ENCODE measurements around the gene CUEDC1.

CUEDC1 gene

DNA sequence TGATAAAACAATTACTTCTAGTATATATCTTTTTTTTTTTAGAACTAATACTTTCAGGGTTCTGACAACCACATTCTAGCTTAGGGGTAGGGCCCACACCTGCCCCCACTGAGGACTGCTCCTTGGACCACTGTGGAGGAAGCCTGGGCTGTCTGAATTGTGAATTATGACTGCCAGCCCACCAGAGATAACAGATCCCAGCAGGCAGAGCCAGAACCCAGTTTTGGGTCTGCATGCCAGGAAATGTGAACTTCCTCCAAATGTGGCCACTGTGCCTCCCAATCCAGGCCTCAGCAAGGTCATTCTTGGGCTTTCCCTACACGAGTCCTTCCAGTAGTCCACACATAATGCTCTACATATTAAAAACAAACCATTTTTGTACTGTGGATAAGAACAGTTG lies 16.9 kb upstream of the CUEDC1 start:
- H3K9me3 Mint-ChIP-seq = no peaks in the 10 kb centered on the region
- H3K27ac Mint-ChIP-seq = no peak overlapping the region
- peaks cover 4% of the 10 kb centered on the region for H3K27me3 Mint-ChIP-seq (ENCODE audit: low read depth, poor library complexity)
- no peak overlapping the region for H3K4me3 Mint-ChIP-seq
- peaks cover 41% of the 10 kb centered on the region for H3K36me3 Mint-ChIP-seq (ENCODE audit: low read depth)
- DNase-seq = no peak
- H3K4me1 Mint-ChIP-seq = peaks cover 30% of the 10 kb centered on the region
- TF ChIP-seq, protein P1, sequence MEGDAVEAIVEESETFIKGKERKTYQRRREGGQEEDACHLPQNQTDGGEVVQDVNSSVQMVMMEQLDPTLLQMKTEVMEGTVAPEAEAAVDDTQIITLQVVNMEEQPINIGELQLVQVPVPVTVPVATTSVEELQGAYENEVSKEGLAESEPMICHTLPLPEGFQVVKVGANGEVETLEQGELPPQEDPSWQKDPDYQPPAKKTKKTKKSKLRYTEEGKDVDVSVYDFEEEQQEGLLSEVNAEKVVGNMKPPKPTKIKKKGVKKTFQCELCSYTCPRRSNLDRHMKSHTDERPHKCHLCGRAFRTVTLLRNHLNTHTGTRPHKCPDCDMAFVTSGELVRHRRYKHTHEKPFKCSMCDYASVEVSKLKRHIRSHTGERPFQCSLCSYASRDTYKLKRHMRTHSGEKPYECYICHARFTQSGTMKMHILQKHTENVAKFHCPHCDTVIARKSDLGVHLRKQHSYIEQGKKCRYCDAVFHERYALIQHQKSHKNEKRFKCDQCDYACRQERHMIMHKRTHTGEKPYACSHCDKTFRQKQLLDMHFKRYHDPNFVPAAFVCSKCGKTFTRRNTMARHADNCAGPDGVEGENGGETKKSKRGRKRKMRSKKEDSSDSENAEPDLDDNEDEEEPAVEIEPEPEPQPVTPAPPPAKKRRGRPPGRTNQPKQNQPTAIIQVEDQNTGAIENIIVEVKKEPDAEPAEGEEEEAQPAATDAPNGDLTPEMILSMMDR (IDR thresholded peaks at IDR 0.05) = no peak

DNA sequence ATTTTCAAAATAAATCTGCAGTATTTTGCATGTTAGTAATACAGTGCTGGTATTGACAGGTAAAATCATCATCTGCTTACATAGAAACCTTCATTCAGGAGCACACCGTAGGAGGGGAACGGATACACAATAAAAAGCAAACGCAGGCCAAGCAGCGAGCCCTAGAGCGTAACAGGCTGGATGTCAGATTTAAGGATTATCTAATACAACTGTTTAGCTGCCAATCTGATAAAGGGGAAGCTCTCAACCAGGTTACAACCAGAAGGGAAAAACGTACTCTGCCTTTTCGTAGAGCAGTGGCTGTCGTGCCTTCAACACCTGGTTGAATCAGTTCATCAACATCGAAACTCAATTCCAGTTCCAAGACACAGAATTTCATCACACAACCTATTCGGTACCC lies 16.4 kb upstream of the CUEDC1 start:
- peaks cover 35% of the 10 kb centered on the region for H3K36me3 Mint-ChIP-seq (ENCODE audit: low read depth)
- peaks cover 30% of the 10 kb centered on the region for H3K4me1 Mint-ChIP-seq
- H3K4me3 Mint-ChIP-seq = no peak overlapping the region
- no peak for DNase-seq
- TF ChIP-seq, protein P1 (IDR thresholded peaks at IDR 0.05) = no peak
- H3K27ac Mint-ChIP-seq = peak overlapping the region; percentile 15
- peaks cover 4% of the 10 kb centered on the region for H3K27me3 Mint-ChIP-seq (ENCODE audit: low read depth, poor library complexity)
- no peaks in the 10 kb centered on the region for H3K9me3 Mint-ChIP-seq

DNA sequence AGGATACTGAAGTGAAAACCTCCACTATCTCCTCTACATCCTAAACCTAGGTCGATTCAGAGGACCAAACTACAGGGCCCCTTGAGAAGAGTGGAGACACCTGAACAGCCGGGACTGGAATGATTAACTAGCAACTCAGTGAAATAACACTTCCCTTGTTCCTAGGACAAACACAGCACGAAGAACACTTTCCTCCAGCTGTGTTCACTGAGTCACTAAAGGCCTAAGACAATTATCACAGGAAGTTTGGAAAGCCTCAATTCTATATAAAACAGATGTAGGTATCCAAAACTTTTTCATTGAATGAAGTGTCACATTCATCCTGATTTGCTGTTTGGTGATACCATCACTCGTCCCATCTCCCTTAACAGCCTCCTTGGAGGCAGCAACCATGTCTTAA lies 15.5 kb upstream of the CUEDC1 start:
- Mint-ChIP-seq H3K27ac (peak overlapping the region; percentile 53), H3K9me3 (no peaks in the 10 kb centered on the region), H3K4me3 (no peak overlapping the region), H3K36me3 (ENCODE audit: low read depth) (peaks cover 27% of the 10 kb centered on the region), H3K4me1 (peaks cover 30% of the 10 kb centered on the region), H3K27me3 (ENCODE audit: low read depth, poor library complexity) (peaks cover 4% of the 10 kb centered on the region)
- TF ChIP-seq, protein P1 (IDR thresholded peaks at IDR 0.05) = no peak
- no peak for DNase-seq

- H3K4me3 Mint-ChIP-seq = no peak overlapping the region
- peaks cover 30% of the 10 kb centered on the region for H3K4me1 Mint-ChIP-seq
- peaks cover 10% of the 10 kb centered on the region for H3K36me3 Mint-ChIP-seq (ENCODE audit: low read depth)
- no peaks in the 10 kb centered on the region for H3K9me3 Mint-ChIP-seq
- no peak overlapping the region for H3K27ac Mint-ChIP-seq
- peaks cover 4% of the 10 kb centered on the region for H3K27me3 Mint-ChIP-seq (ENCODE audit: low read depth, poor library complexity)
- DNase-seq = no peak
- TF ChIP-seq, protein P1 (IDR thresholded peaks at IDR 0.05) = no peak
Measured at GRCh38 chr17:57968456-57968855, 13.2 kb upstream of the CUEDC1 start.

- H3K36me3 Mint-ChIP-seq (ENCODE audit: low read depth) = peaks cover 5% of the 10 kb centered on the region
- TF ChIP-seq, protein P1 (IDR thresholded peaks at IDR 0.05) = no peak
- H3K4me3 Mint-ChIP-seq = no peak overlapping the region
- H3K27ac Mint-ChIP-seq = no peak overlapping the region
- peaks cover 31% of the 10 kb centered on the region for H3K4me1 Mint-ChIP-seq
- DNase-seq = no peak
- no peaks in the 10 kb centered on the region for H3K9me3 Mint-ChIP-seq
- H3K27me3 Mint-ChIP-seq (ENCODE audit: low read depth, poor library complexity) = no peaks in the 10 kb centered on the region
Measured at GRCh38 chr17:57966875-57967274, 11.7 kb upstream of the CUEDC1 start.

- Mint-ChIP-seq H3K4me3 (no peak overlapping the region), H3K36me3 (ENCODE audit: low read depth) (peaks cover 5% of the 10 kb centered on the region), H3K27ac (no peak overlapping the region), H3K9me3 (no peaks in the 10 kb centered on the region), H3K4me1 (peaks cover 25% of the 10 kb centered on the region), H3K27me3 (ENCODE audit: low read depth, poor library complexity) (no peaks in the 10 kb centered on the region)
- no peak for DNase-seq
- TF ChIP-seq, protein P1 (IDR thresholded peaks at IDR 0.05) = no peak
Measured at GRCh38 chr17:57966246-57966645, 11.0 kb upstream of the CUEDC1 start.
